Renal cortex interstitium (tissue), 11 donors: ENCODE data around the gene SPATA16. TPM values are rescaled to one million over a fixed set of nuclear protein-coding genes. Genes with fewer than 3 reads are reported as not detected.

ENCODE experiments used
- DNase-seq, 11 donors: peaks; one replicate each; pipeline ENCODE4 v3.0.0-alpha.2; 2013; ENCODE audit warnings: low read depth in 9 of 11, low spot score in 4 of 11; ENCODE audit errors: extremely low read depth in 1 of 11
- polyA plus RNA-seq, 3 donors: library from polyadenylated mRNA; unstranded; fragments of 120-200 nt; gene quantifications; one replicate each; pipeline ENCODE4 v1.2.1, GENCODE V29; 2013; ENCODE audit not compliant: insufficient read length in 3 of 3

The SPATA16 gene
- polyA plus RNA-seq, 3 donors: not detected

DNA sequence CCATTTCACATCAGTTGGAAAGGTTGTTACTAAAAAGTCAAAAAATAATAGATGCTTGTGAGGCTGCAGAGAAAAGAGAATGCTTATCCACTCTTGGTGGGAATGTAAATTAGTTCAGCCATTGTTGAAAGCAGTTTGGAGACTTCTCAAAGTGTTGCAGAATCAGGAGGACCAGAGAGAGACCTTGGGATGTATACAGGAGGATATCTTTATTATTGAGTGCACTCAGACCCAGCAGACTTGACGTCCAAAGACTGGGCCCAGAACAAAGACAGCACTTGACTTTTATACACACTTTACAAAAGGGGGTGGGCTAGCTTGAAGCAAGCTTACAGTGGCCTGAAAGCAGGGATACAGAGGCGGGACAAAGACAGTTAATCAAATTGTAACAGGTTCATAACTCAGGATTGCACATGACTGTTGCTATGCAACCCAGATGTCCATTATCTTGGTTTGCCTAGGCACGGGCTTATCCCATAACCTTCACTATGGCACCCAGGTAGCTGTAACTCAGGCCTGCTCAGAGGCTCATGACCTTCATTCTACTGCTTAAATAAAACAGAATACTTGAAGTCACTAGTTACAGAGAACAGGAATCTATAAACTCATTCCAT, 127.7 kb downstream of the SPATA16 start:
- DNase-seq: no peak

DNA sequence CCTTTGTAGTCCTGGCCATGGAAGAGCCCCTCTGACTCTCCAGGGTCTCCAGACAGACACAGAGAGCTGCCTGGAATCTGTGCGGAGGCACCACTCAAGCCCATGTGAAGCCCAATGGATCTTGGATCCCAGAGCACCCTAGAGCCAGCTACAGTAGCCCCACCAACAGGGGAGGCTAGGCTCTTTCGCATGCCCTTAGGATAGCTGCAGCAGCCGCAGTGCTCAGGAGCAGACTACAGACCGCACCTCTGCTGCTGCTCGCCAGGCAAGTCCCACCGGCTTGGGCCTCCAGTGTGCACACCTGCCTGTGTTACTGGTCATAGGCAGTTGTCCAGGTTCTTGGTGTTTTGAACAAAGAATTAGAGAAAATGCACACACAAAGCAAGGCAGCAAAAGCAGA, 131.6 kb downstream of the SPATA16 start:
- DNase-seq: no peak

DNA sequence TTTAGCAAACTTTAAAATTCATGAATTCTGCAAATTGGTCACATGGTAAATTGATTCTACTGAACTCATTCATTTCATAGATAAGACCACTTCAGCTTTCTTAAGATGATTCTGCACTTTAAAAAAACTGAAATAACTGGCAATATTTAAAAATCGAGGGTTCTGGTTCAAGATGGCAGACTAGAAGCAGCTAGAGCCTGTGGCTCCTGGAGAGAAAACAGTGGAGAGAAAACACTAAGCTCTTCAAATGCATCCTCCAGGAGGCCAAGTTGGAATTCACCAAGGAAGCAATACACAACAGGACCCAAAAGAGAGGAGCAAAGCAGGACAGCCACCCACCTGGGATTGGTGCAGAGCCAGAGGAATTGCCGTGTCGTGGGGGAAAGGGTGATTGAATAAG, 132.1 kb downstream of the SPATA16 start:
- no peak for DNase-seq

DNA sequence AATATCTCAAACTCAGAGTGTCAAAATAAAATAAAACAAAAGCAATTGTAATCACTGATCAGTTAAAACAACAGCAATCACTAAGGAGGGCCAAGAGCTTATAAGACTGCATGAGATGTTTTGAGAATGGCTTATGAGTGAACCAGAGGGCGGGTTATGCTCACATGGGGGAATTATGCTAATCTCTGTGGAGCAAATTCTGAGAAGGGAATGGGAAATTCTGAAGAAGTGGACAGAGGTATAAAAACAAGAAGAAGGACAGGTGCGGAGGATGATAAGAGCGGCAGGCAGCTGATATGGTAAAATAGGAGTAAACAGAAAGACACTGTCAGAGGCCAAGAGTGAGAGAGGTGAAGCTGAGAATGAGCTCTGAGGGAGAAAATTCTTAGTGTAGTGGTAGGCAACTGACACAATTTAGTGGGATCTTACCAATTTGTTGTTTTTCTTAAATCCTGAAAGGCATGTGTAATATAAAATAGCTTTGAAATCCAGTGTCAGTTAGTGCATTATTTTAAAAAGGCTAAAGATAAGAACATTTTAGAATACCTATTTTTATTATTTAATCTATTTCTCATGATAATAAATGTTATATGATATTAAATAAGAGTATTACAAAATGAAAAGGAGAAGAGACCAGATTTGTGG, 133.8 kb downstream of the SPATA16 start:
- DNase-seq: no peak

DNA sequence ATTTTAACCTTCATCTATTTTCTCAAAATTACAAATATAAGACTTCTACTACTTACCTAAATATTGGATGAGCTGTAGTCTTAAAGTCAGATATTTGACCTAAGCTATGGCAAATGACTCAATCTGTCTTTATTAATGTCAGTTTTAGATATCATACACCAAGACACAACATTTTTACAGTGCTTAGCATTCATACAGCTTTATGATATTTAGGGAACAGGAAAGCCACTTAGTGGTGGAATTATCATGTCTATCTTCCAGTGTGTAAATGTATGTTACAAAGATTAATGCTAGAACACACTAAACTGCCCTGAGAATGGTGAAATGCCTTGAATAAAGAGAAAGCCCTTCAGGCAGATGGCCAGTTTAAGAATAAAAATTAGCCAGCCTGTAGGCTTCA, 135.0 kb downstream of the SPATA16 start:
- no peak for DNase-seq

DNA sequence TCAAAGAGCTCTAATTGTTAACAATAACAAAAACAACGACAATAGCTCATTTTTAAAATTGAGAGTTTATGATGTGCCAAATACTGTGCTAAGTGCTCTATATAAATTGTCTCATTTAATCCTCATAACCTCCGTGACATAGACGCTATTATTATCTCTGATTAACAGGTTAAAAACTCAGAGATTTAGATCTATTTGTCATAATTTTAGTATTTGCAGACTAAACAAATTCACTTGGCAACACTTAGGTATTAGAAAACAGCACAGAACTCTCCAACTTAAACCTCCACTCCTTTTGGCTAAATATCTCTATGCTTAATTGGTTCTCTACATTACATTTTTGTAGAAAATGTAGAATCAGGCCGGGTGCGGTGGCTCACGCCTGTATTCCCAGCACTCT, 136.4 kb downstream of the SPATA16 start:
- DNase-seq: no peak

DNA sequence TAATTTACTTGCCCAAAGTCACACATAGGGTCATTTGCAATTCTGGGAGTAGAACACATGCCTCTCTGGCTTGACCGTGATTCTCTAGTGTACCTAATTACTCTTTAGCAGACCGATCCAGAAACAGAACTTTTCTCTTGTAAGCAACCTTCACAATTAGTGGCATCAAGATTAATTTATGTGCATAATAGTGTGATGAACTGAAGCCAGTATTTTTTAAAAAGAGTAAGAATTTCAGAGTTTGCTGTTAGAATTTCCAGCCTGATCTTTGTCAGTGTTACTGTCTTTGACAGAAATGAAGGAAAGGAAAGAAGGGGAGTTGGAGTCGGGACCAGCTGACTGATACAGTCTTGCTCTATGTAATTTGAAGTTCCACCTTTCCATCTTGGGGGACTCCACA, 137.1 kb downstream of the SPATA16 start:
- DNase-seq: no peak

DNA sequence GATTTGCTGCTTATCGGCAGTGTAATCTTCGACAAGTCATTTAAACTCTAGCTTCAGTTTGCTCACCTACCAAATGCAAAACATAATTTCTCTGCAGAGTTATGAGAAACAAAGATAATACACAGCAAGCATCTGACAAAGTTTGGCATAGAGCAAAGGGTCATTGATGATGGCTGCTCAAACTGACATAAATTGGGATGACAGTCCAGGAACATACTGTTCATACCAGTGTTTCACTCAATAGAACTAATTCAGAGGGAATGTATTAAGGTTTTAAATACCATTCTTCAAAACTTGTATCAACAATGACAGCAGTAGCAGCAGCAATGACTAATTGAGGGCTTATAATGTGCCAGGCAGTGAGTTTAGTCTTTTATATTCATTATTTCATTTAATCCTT, 137.6 kb downstream of the SPATA16 start:
- DNase-seq: no peak

DNA sequence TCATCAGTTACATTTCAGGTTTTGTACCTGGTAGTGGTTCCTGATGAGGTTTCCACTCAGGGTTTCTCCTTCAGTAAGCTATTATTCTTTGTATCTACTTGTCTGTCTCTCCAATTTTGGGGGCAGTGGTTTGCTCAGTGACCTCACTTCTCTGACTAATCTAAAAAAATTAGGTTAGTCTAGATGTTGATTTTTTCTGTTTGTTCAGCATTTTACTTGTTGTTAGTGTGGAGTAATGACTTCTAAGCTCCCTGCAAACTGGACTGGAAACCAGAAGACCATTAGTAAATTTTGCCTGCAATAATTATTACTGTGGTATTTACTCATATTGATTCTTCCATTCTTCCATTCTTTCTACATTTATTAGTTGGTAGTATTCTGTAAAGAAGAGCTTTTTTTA, 139.4 kb downstream of the SPATA16 start:
- no peak for DNase-seq

DNA sequence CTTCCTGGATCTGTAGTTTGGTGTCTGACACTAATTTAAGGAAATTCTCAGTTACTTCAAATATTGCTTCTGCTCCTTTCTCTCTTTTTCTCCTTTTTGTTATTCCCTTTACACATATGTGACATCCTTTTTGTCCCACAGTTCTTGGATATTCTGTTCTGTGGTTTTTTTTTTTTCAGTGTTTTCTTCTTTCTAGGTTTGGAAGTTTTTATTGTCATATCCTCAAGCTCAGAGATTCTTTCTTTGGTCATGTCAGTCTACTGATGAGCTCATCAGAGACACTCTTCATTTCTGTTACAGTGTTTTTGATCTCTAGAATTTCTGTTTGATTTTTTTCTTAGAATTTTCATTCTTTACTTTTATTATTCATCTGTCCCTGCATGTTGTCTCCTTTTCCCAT, 140.5 kb downstream of the SPATA16 start:
- DNase-seq: no peak

DNA sequence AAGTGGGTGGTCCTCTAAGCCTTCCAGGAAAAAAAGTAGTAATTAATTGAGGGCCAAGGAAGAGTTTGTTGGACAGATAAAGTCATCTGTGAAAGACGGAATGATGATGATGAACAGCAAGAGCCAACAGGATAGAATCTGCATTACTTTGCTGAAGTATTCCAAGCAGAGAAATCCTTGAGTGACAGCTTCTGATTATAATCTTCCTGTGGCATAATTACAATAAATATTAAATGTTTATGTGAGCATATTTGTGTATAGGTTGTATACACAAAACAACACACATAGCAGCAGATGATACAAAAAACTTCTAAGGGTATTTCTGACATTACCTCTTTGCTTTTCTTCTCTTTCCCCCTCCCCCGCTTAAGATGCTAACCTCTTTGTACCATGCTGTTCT, 147.6 kb downstream of the SPATA16 start:
- DNase-seq: no peak

DNA sequence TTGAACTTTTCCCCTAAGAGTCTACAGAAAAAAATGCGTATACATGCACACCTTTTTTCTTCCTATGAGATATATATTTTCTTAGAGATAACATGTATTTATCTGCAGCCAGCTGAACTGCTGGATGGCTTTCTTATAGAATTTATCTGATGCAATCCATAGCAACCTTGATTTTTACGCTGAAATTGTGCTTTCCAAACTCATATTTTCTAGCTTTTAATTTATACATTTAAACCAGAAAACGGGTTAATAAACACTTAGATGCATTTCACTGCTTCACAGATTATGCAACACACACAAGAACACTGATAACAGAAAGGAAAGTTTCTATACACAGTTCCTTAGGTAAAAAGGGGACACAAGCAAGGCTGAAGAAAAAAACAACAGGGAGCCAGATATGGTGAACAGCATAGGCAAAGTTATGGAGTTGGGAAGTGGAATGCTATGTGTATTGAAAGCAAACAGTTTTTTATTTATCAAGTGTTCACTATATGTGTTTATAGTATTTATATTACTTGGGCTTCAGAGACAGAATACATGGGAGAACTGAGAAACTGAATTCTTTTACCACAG, 149.5 kb downstream of the SPATA16 start:
- DNase-seq: no peak

DNA sequence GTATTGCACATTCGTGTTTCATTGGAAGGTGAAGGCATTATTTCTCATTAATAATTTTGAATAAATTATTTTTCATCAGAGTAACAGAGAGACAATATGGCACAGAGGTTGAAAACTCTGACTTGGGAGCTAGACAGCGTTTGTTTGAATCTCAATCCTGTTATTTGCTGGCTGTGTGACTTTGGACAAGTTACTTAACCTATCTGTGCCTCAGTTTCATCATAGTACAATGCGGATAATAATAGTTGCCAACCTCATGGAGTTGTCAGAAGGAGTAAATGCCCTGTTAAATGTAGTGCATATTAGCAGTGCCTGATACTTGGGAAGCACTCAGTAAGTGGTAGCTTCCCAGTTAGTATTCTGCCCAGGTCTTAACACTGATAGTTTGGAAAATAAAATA, 151.7 kb downstream of the SPATA16 start:
- no peak for DNase-seq

DNA sequence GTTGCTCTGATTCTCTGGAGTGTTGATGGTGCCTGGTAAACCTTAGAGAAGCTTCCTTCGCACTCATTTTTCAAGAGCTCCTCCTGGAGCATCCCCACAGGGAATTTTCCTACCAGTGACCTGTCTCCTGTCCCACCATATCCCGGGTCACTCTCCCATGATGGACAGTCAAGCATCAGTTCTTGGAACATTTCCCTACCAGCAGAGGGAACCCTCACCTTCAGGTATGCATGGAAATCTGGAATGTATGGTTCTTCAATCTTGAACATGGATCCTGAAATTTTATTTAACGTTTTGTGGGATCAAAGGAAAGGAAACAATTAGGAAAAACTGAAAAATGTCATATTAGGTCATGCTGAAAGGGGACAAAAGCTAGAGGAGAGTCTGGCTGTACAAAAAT, 153.8 kb downstream of the SPATA16 start:
- no peak for DNase-seq

DNA sequence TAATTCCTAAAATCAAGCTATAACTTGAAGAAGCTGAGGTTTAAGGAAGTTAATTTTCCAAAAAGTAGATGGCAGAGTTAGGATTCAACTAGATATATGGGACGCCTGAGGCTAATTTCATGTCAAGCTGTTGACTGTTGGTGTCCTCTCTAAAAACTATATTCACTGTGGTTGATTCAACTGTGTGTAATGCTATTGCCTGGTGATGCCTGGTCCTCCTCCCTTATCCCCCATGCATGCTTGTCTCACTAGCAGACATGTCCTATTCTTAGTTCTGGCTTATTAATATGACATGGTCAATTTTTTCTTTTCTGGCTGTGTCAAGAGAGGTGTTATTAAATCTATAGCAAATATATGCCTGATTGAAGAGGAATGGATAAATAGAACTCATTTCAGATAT, 156.1 kb downstream of the SPATA16 start:
- DNase-seq: no peak

DNA sequence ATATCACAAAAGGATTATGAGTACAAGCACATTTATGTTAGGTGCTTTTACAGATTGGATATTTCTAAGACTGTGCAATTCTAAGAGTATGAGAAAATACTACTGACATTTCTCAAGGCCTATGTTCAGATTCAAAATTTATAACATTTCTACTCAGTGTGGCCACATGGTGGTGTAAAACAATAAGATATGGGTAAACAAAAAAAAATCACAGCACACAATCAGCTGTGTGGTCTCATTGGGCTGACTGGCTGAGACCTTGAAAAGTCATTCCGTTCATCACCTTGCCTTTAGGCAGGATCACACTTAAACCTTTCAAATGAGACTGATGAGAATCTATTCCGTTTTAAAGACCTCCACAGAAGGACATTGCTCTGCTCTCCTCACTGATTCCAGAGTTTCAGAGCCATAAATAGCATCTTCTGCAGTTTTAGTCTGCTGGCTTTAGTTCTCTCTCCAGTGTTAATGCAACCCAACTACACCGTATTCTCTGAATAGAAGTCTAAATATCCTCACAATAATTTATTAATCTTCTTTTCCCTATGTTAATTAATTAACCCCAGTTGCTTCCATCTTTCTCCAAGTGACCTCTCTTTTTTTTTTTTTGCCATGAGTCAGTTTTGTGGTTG, 158.2 kb downstream of the SPATA16 start:
- no peak for DNase-seq

DNA sequence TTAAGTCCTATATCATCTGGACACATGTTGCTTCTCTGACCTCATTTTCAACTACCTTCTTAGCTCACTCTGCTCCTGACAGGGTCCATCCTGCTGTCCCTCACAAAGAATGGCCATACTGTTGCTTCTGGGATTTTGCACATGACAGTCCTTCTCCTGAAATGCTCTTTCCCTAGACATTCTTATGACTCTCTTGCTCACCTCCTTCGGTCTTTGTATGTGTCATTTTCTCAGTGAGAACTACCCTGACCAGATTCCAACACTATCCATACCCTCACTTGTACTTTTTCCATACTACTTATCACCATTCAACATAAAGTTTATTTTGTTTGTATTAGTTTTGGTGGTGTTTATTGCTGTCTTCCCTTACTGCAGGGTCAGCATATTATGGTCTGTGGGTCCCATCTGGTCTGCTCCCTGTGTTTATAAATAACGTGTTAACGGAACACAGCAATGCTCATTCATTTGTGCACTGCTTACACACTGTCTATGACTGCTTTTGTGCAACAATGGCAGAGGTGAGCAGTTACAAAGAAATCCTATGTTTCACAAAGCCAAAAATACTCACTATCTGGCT, 159.5 kb downstream of the SPATA16 start:
- DNase-seq: no peak

DNA sequence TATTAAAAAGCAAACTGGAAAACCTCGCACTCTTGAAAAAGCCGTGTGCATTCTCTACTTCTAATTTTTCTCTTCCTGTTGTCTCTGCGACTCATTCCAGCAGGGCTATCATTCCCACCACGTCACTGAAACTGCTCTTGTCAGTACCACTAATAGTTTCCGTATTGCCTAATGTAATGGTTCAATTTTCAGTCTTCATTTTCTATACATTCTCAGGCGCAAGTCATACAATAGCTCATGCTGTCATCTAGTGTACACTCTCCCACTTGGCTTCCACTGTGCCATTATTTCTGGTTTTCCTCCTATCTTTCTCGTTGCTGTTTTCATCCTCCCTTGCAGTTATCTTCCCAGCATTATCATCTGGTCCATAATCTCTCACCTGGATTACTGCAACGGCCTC, 160.2 kb downstream of the SPATA16 start:
- DNase-seq: no peak

DNA sequence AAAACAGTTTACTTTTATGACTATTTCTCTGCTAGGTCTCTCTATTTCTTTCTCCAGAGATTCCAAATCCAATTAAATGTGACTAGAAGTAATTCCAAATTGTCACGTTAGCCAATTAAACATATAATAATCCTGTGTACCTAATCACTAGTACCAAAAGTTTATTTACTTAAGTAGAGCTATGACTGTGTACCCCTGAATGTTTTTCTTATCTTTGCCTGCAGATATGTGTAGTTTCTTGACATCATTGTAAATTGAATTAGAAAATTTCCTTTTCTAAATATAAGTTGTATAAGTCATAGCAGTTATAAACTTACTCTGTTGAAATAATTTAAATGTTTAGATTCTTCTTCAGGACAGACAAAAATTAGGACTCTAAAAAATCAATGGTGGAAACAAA, 163.3 kb downstream of the SPATA16 start:
- no peak for DNase-seq

DNA sequence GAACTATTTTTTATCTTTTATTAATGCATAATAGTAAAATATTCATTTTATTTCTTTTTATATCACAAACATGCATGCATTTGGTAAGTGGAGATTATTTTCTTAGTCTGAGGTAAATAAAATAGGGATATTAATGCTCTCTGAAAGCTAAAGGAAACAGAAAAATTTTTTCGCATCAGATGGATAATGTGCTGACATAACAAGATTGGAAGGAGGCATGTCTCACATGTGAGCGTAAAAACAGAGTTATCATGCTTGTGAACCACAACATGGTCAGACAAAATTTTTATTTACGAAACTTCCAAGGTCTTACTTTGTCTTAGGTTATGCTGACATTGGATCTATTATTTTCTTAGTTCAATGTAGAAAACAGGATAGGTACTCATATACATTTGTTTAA, 166.1 kb downstream of the SPATA16 start:
- no peak for DNase-seq
